Sciatic nerve (tissue), 2 donors: ENCODE data around the gene ERN1. TPM values are rescaled to one million over a fixed set of nuclear protein-coding genes. Genes with fewer than 3 reads are reported as not detected.

Source experiments
- ATAC-seq: fragments of 200-7000 bp; cut with Tn5 transposase; one replicate; pipeline ENCODE4 v1.9.1; 2020; ENCODE audit warnings: mild to moderate bottlenecking, moderate library complexity
- DNase-seq: peaks from one replicate; pipeline ENCODE4 v3.0.0-alpha.2; 2020; ENCODE audit warnings: low spot score
- intact Hi-C: fragments of 100-400 bp; cut with DNase I; formaldehyde crosslinking; loops from one replicate; pipeline ENCODE4 v1.14.2; 2022
- total RNA-seq: library from RNA; stranded (reverse); fragmentation: NEBNext Ultra II Directional; extraction: Animal tissue kit (Norgen Biotek cat#: 25700); gene quantifications from one replicate; pipeline ENCODE4 v1.2.1, GENCODE V29; 2021
- donor health status: DM: no; HTN: no; CAD: no.
- donor health status: DM: no; HTN: no; CAD: no.

The ERN1 gene
- total RNA-seq, 1 donor from 2014 or later: 22.2 TPM

GRCh38 chr17:64095144-64095882 lies 34.6 kb downstream of the ERN1 start:
- ATAC-seq (no peak), DNase-seq (no peak)
- intact Hi-C loops: no loop called here

DNA sequence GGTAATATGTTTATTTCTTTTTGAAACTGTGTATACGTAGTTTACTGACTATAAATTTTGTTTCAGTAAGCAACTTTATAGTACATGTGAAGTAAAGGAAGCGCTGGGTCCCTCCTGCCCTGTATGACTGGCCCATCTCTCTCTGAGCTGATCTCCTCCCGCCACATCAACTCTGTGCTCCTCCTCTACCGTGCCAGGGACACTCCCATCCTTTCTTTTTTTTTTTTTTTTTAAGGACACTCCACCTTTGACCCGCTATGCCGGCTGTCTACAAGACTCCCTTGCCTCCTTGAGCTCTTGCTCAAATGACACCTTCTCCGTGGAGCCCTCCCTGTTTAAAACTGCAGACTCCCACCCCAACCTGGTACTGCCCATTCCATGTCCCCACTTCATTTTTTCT lies 35.5 kb downstream of the ERN1 start:
- intact Hi-C loops: no loop called here
- DNase-seq (no peak), ATAC-seq (no peak)

GRCh38 chr17:64092952-64093451 lies 36.9 kb downstream of the ERN1 start:
- intact Hi-C loops: no loop called here
- ATAC-seq (no peak), DNase-seq (no peak)

DNA sequence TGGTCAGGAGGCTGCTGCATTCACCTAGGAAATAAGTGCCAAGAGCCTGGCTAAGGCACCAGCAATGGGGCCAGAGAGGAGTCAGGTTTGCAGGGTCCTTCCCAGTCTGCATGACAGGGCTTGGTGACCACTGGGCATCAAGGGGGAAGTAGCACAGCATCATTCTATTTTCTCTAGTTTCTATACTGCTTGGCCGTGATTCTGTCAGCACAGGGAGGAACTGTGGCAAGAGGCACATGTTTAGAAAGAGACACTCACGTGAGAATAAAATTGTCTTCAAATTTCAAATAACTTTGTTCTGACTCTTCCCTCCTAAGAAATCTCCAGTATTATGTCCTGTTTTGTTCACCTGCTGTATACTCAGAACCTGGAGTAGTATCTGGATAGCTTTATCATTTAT lies 37.8 kb downstream of the ERN1 start:
- intact Hi-C loops: no loop called here
- no peak for DNase-seq
- ATAC-seq: no peak

DNA sequence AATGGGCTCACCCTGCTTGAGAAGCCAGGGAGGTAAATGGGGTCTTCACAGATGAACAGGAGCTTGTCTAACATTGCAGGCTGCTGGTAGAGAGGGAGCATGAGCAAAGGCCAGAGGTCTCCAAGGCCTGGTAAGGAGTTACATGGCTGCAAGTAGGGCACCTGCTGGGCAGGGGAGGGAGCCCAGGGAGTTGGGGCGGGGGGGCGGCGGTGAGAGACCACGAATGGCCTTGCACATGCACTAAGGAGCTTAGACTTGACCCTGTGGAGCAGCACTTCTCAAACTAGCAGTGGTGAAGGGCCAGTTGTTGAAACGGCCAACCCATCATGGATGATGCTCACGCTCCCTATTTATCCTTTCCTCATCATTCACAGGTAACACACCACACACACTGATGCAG lies 38.4 kb downstream of the ERN1 start:
- no peak for DNase-seq
- no peak for ATAC-seq
- intact Hi-C loops: no loop called here

GRCh38 chr17:64091116-64091515 lies 38.8 kb downstream of the ERN1 start:
- intact Hi-C loops: no loop called here
- ATAC-seq: no peak
- DNase-seq: no peak

DNA sequence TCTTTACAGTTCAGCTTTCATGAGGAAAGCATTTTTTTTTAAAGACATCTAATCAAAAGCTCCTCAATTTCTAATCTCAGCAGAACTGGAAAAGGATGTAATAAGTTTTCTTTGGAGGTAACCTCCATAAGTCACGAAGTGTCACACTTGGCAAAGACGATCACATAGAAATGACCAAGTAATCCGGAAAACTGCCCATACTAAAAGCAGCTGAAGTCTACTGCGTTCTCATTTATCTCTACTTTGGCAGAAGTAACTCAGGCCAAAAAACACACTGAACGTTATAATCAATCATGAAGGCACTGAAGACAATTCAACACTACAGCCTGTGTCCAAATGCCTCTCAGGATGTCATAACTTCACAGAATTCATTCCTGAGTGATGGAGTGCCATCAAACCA lies 39.8 kb downstream of the ERN1 start:
- ATAC-seq: no peak
- intact Hi-C loops: no loop called here

GRCh38 chr17:64087252-64088005 lies 42.5 kb downstream of the ERN1 start:
- DNase-seq (no peak), ATAC-seq (no peak)
- intact Hi-C loops: no loop called here

More for the DNA sequence above, 39.8 kb downstream of the ERN1 start:
- no peak for DNase-seq

DNA sequence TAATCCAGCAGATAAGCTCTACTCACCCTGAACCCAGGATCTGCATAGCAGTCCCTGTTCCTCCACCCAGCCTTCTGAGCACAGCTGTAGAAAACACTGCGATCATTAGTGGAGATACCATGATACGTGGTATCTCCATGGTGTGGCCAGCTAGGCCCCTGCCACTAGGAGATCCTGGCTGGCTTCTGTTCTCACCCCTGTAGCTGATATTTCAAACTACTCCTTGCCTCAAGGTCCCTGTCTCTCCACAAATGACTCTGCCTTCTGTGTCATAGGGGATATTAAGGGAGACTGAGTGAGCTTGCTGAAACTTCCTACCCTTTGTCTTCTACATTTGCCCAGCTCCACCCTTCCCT lies 44.3 kb downstream of the ERN1 start:
- ATAC-seq: peak; percentile 18

DNA sequence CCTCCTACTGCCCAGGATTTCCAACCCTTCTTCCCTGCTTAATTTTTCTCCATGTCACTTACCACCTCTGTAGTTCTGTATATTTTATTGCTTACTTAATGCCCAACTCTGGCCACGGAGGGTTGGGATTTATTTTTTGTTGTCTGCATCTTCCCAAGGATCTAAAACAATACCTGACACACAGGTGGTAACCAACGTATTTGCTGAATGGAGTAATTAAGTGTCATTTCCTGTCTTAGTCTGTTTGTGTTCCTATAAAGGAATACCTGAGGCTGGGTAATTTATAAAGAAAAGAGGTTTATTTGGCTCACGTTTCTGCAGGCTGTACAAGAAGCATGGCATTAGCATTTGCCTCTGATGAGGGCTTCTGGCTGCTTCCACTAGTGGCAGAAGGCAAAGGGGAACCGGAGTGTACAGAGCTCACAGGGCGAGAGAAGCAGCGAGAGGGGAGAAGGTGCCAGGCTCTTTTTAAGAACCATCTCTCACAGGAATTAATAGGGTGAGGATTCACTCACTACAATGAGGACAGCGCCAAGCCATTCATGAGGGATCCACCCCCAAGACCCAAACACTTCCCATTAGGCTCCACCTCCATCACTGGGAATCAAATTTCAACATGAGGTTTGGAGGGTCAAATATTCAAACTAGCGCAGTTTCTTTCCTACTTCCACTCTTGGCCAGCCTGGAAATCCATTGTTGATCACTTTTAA lies 44.8 kb downstream of the ERN1 start:
- intact Hi-C loops: no loop called here
- ATAC-seq (peak; percentile 74), DNase-seq (no peak)

More for the DNA sequence above, 44.3 kb downstream of the ERN1 start:
- no peak for DNase-seq
- intact Hi-C loops: no loop called here

GRCh38 chr17:64084086-64084939 lies 45.6 kb downstream of the ERN1 start:
- intact Hi-C loops: no loop called here
- no peak for DNase-seq
- ATAC-seq: peak; percentile 66

GRCh38 chr17:64083563-64084085 lies 46.3 kb downstream of the ERN1 start:
- intact Hi-C loops: no loop called here
- no peak for DNase-seq
- no peak for ATAC-seq

DNA sequence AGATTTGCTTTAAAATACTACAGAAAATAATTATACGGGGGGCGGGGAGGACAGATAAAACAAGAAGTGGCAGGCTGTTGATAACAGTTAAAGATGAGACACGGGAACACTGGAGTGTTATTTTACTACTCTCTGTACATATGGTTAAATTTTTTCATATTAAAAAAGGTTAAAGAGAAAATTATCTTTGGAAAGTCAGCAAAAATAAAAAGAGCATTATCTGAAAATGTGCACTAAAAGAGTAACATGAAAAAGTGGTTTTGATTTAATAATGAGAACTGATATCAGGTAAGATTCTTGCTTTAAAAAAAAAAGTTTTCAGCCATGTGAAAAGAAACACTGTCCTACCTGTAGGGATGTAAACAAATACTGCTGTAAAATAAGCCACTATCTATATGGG lies 46.9 kb downstream of the ERN1 start:
- DNase-seq (no peak), ATAC-seq (no peak)
- intact Hi-C loops: no loop called here

DNA sequence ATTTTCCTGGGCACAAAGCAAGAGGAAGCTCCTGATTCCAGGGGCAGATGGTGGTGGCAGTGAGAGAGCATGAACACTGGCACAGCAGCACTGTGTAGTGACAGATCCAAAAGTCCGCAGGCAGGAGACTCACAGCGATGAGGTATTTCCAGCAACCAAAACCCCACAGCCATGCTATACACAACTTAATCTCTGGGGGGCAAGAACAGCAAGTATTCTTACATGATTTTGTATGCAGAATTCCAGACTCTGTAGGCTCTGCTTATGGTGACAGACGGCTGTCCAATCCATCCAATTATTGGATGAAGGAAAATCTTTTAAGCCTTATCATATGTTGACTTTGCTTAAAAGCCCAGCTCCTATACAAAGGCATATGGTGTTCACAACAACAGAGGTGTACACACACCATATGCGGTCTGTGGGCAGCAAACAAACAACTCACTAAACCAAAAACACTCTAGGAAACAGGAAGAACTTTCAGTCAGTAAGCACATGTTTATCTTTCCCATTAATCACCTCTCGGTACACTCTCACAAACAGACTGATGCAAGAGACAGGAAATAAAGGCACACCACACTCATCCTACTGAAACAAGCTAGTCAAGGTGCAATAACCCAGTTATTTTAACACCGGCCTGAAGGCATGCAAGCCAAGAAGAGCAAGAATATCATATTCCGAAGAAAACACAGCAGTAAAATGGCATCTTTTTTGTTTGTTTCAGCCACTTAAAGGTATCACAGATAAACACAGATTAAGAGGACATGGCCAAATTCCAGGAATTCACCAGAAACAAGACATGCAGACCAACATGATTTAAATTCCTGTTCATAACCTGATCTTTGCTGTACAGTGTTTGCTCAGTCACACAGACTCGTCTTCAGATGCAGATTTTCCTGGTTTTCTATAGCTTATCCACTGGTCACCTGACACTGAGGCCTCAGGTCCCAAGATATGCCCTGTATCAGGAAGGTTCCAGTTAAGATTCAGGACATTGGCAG lies 47.8 kb downstream of the ERN1 start:
- ATAC-seq: no peak
- intact Hi-C loops: no loop called here
- no peak for DNase-seq

DNA sequence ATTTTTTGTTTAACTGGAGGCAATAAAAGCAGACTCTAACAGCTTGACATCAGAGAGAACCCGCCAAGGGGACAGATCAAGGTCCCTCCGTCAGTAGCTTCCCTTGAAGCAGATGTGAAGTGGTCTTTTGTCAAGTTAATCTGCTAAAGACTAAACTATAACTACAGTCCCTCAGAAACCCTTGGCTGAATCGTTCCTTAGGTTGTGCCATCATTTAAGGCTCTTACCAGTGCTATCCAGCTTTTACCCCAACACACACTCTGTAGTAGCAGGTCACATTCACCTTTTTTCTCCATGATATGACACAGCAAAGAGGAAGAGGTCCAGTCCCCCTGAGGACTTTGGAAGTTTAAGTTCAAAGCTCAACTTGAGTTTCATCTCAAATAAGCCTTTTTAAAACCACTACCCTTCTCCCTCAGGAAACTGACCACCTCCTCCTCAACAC lies 49.7 kb downstream of the ERN1 start:
- intact Hi-C loops: no loop called here
- DNase-seq (no peak), ATAC-seq (no peak)

GRCh38 chr17:64077379-64077778 lies 52.6 kb downstream of the ERN1 start:
- intact Hi-C loops: no loop called here
- ATAC-seq (no peak), DNase-seq (no peak)

DNA sequence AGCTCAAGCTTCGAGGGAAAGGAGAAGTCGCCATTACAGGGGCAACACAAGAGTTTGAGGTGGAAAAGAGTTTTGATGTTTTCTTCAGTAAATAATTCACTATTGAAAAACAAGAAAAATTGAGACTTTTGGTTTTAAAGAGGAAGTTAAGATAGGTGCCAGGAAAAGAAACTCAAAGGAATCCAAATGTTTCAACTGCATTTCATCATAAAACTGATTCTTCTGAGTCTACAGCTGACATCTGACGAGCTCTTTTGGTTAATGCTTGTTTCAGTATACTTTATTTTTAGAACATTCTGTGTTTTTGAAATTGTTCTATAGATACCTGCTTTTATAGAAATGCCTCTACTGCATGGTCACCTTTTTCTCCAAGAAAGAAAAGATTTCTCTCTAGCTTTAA lies 54.0 kb downstream of the ERN1 start:
- intact Hi-C loops: no loop called here

More for the DNA sequence above, 54.0 kb downstream of the ERN1 start:
- no peak for ATAC-seq
- no peak for DNase-seq
